GM12878 (cell line): Measurements from ENCODE around the gene HEPHL1. TPM values are rescaled to one million over a fixed set of nuclear protein-coding genes. Genes with fewer than 3 reads are reported as not detected.

Source experiments
- ATAC-seq: fragments of 200-7000 bp; cut with Tn5 transposase; 3 replicates; pipeline ENCODE4 v1.9.1; 2020; ENCODE audit warnings: mild to moderate bottlenecking, moderate library complexity
- BruUV-seq: library from RNA; stranded (reverse); fragments of 400-500 nt; replicated peaks from 2 replicates; lab custom pipeline; 2021; lab: Mats Ljungman, UMichigan
- CTCF ChIA-PET: fragments of 300-600 bp; sonication (Branson Sonifier 250); formaldehyde crosslinking; extraction: SDS; loops from one replicate; lab custom pipeline; 2021; ENCODE audit warnings: inconsistent platforms; lab: Yijun Ruan, JAX
- POLR2A ChIA-PET: fragments of 350-600 bp; formaldehyde crosslinking; extraction: SDS; loops from one replicate; lab custom pipeline; 2021; ENCODE audit warnings: inconsistent platforms; lab: Charles Lee
- RAD21 ChIA-PET: fragments of 300-600 bp; sonication (Branson Sonifier 250); formaldehyde crosslinking; loops from one replicate; lab custom pipeline; 2023; ENCODE audit warnings: antibody characterized with exemption; ENCODE audit not compliant: unreplicated experiment; lab: Charles Lee
- SMC1A ChIA-PET: fragments of 300-600 bp; sonication (Branson Sonifier 250); formaldehyde crosslinking; loops from one replicate; lab custom pipeline; 2023; ENCODE audit not compliant: unreplicated experiment, uncharacterized antibody; lab: Charles Lee
- DNase-seq: peaks from one replicate; pipeline ENCODE4 v3.0.0-alpha.2; 2011; ENCODE audit warnings: low read depth, low spot score
- FAIRE-seq: peaks from 3 replicates; lab custom pipeline; 2011; peaks lifted over from hg19 to GRCh38; lab: Jason Lieb, UNC
- H2AFZ ChIP-seq: 2 replicates; pipeline ENCODE4 v1.6.0; 2011; ENCODE audit warnings: low read depth, low read length, control low read depth; ENCODE audit not compliant: control insufficient read depth
- H3K27ac ChIP-seq: 2 replicates; pipeline ENCODE4 v1.5.1; 2011; ENCODE audit warnings: control low read depth; ENCODE audit not compliant: control insufficient read depth, insufficient read depth
- H3K27me3 ChIP-seq, 2 experiments: replicated peaks in 1 of 2; 2 replicates each; pipeline versions ENCODE4 v1.6.0 to v1.6.1; 2011; ENCODE audit warnings: low read length in 1 of 2; ENCODE audit not compliant: control insufficient read depth in 2 of 2, insufficient read depth in 2 of 2
- H3K36me3 ChIP-seq, 2 experiments: 2 replicates each; pipeline ENCODE4 v1.5.1; 2011; ENCODE audit warnings: low read length in 1 of 2; ENCODE audit not compliant: control insufficient read depth in 2 of 2, insufficient read depth in 2 of 2
- H3K4me1 ChIP-seq: 2 replicates; pipeline ENCODE4 v1.6.1; 2011; ENCODE audit warnings: mild to moderate bottlenecking, low read length, moderate library complexity, mixed read lengths; ENCODE audit not compliant: control insufficient read depth, insufficient read depth
- H3K4me2 ChIP-seq: 2 replicates; pipeline ENCODE4 v1.6.0; 2011; ENCODE audit warnings: control low read depth; ENCODE audit not compliant: control insufficient read depth, insufficient read depth
- H3K4me3 ChIP-seq: fragments of 200-600 bp; sonication (generic); 2 replicates; pipeline ENCODE4 v1.5.1; 2016
- H3K79me2 ChIP-seq: 2 replicates; pipeline ENCODE4 v1.6.0; 2011; ENCODE audit warnings: low read length; ENCODE audit not compliant: control insufficient read depth, insufficient read depth
- H3K9ac ChIP-seq: 2 replicates; pipeline ENCODE4 v1.8.0; 2011; ENCODE audit warnings: low read length, control low read depth, mixed read lengths; ENCODE audit not compliant: control insufficient read depth, insufficient read depth
- H3K9me3 ChIP-seq: replicated peaks from 3 replicates; pipeline ENCODE4 v1.5.1; 2011; ENCODE audit warnings: mild to moderate bottlenecking, low read length; ENCODE audit not compliant: control insufficient read depth, insufficient read depth
- H4K20me1 ChIP-seq: 2 replicates; pipeline ENCODE4 v1.6.0; 2011; ENCODE audit not compliant: control insufficient read depth, insufficient read depth
- ATF7 ChIP-seq: fragments of 450-650 bp; IDR thresholded peaks from 2 replicates; pipeline ENCODE4 v1.6.1; 2016; ENCODE audit warnings: low read depth, mild to moderate bottlenecking
- CHD4 ChIP-seq: fragments of 200-600 bp; sonication (generic); IDR thresholded peaks from 2 replicates; pipeline ENCODE4 v1.6.1; 2016; ENCODE audit warnings: mild to moderate bottlenecking
- CREB1 ChIP-seq: IDR thresholded peaks from 2 replicates; pipeline ENCODE4 v1.6.1; 2012; ENCODE audit warnings: low read depth, mild to moderate bottlenecking, inconsistent platforms
- FOXM1 ChIP-seq: IDR thresholded peaks from 2 replicates; pipeline ENCODE4 v1.6.1; 2012; ENCODE audit warnings: low read depth, mild to moderate bottlenecking, inconsistent platforms, low read length, moderate library complexity
- HSF1 ChIP-seq: fragments of 150-350 bp; IDR thresholded peaks from 2 replicates; pipeline ENCODE4 v1.6.1; 2014; ENCODE audit warnings: mild to moderate bottlenecking, low read depth, low read length
- IRF4 ChIP-seq: IDR thresholded peaks from 2 replicates; pipeline ENCODE4 v1.6.1; 2011; ENCODE audit warnings: low read depth, low read length
- KAT2A ChIP-seq: conservative IDR thresholded peaks from 2 replicates; pipeline ENCODE4 v1.6.1; 2011; ENCODE audit warnings: low read depth, low read length; ENCODE audit not compliant: control insufficient read depth
- MLLT1 ChIP-seq: fragments of 450-650 bp; IDR thresholded peaks from 2 replicates; pipeline ENCODE4 v1.6.1; 2016; ENCODE audit warnings: mild to moderate bottlenecking
- NBN ChIP-seq: fragments of 450-650 bp; IDR thresholded peaks from 2 replicates; pipeline ENCODE4 v1.6.1; 2016
- SMARCA5 ChIP-seq: fragments of 450-650 bp; IDR thresholded peaks from 2 replicates; pipeline ENCODE4 v1.6.1; 2017; ENCODE audit warnings: mild to moderate bottlenecking
- SREBF1 ChIP-seq: IDR thresholded peaks from 2 replicates; pipeline ENCODE4 v1.6.1; 2012; ENCODE audit warnings: mild to moderate bottlenecking, low read length
- SRF ChIP-seq, 2 experiments: IDR thresholded peaks; 2 replicates each; pipeline ENCODE4 v1.6.1; 2011; ENCODE audit warnings: low read depth in 2 of 2, low read length in 2 of 2, mild to moderate bottlenecking in 1 of 2, moderate library complexity in 1 of 2
- TCF7 ChIP-seq: IDR thresholded peaks from 2 replicates; pipeline ENCODE4 v1.6.1; 2014; ENCODE audit warnings: antibody characterized with exemption, borderline replicate concordance
- USF2 ChIP-seq: IDR thresholded peaks from 2 replicates; pipeline ENCODE4 v1.6.1; 2011; ENCODE audit warnings: low read depth, low read length, improper control_type of control experiment, borderline replicate concordance
- ZBTB33 ChIP-seq: fragments of 450-650 bp; IDR thresholded peaks from 2 replicates; pipeline ENCODE4 v1.6.1; 2017; ENCODE audit warnings: mild to moderate bottlenecking
- ZZZ3 ChIP-seq: IDR thresholded peaks from 2 replicates; pipeline ENCODE4 v1.6.1; 2011; ENCODE audit warnings: low read depth; ENCODE audit not compliant: control insufficient read depth, insufficient read length
- WGBS: methylation state at CpG from one replicate; pipeline ENCODE4 v1.1.6; 2016; ENCODE audit warnings: low lambda C conversion rate; ENCODE audit not compliant: insufficient replicate concordance, insufficient coverage; ENCODE audit errors: missing lambda C conversion rate; 5-methylcytosine and 5-hydroxymethylcytosine counted together
- in situ Hi-C: fragments of 300-500 bp; cut with MboI; formaldehyde crosslinking; loops from 9 replicates; pipeline ENCODE4 v1.14.3; 2018; ENCODE audit warnings: mixed read lengths
- intact Hi-C: fragments of 100-400 bp; cut with micrococcal nuclease; formaldehyde crosslinking; loops from one replicate; pipeline ENCODE4 v1.14.2; 2022; ENCODE audit not compliant: unreplicated experiment
- polyA plus RNA-seq, 11 experiments: library from polyadenylated mRNA; depleted of rRNA in 4 of 11; unstranded in 6 of 11; stranded (reverse) in 5 of 11; fragments of >200 nt; fragmentation: Nextera tagmentation in 4 of 11; fragmentation: Illumina TruSeq in 1 of 11; extraction: Ambion mirVana in 4 of 11; extraction: Trizol in 1 of 11; gene quantifications; 1 replicate in 1 of 11; 2 replicates in 10 of 11; pipeline versions ENCODE4 v1.2.1 to v1.2.3, GENCODE V29; 2011 to 2016; ENCODE audit warnings: inconsistent platforms in 2 of 11, missing spikeins in 2 of 11, low read depth in 1 of 11
- total RNA-seq, 4 experiments: library from RNA; depleted of rRNA in 3 of 4; stranded (reverse); fragments of >200 nt in 3 of 4; fragmentation: Illumina TruSeq in 1 of 4; extraction: Trizol in 1 of 4; gene quantifications; 2 replicates each; pipeline versions ENCODE4 v1.2.1 to v1.2.3, GENCODE V29; 2013 to 2021

Gene HEPHL1
- total and polyA plus RNA-seq, 10 of the 15 experiments (the other 5 are each of a cell fraction or from before 2014, with no cell fraction given): 0.02 to 0.08 (median 0.05) TPM; not detected in 6

- RAD21 ChIA-PET: no interaction called here
- SMC1A ChIA-PET: no interaction called here
- WGBS: 59% methylated on average over 1 of the region's 1 CpG
- in situ Hi-C loops (no loop called here), intact Hi-C loops (no loop called here)
- CTCF ChIA-PET: interaction anchor here (0.9 kb wide), 1 partner anchor 31 kb away, joined by 3 read pairs; no protein-coding TSS in a partner anchor
- Histone ChIP-seq H3K36me3 (no peaks in the 10 kb centered on the region), H4K20me1 (no peaks in the 10 kb centered on the region), H3K9me3 (no peaks in the 10 kb centered on the region; the same call in 2 of the 3 replicates), H3K9ac (no peak overlapping the region), H3K4me1 (no peaks in the 10 kb centered on the region; the same call in 1 of the 2 replicates), H3K79me2 (no peaks in the 10 kb centered on the region), H3K4me2 (no peak overlapping the region), H3K27ac (no peak overlapping the region), H3K4me3 (no peak overlapping the region), H2AFZ (no peak overlapping the region), H3K27me3 (no peaks in the 10 kb centered on the region)
- no peak for FAIRE-seq
- no TSS peak for BruUV-seq
- no peak for ATAC-seq
- DNase-seq: no peak
- POLR2A ChIA-PET: no interaction called here
- TF ChIP-seq SMARCA5: no peak
- no peak for TF ChIP-seq HSF1
- no peak for TF ChIP-seq NBN
- TF ChIP-seq ATF7: no peak
- TF ChIP-seq USF2: no peak
- TF ChIP-seq KAT2A: no peak
- TF ChIP-seq CHD4: no peak
- no peak for TF ChIP-seq CREB1
- no peak for TF ChIP-seq FOXM1
- no peak for TF ChIP-seq IRF4
- no peak for TF ChIP-seq ZBTB33
- TF ChIP-seq SRF (IDR thresholded peaks at IDR 0.05; ENCODE audit: low read depth in 2 of 2, low read length in 2 of 2): no peak
- TF ChIP-seq ZZZ3: no peak
- no peak for TF ChIP-seq SREBF1
- no peak for TF ChIP-seq TCF7
- no peak for TF ChIP-seq MLLT1
These were observed 91.2 kb downstream of the HEPHL1 start for GRCh38 chr11:94112206-94112953.
